Karpas-422 (cell line): ENCODE data around the gene GIPC1. TPM values are rescaled to one million over a fixed set of nuclear protein-coding genes. Genes with fewer than 3 reads are reported as not detected.

Experiments used
- DNase-seq: peaks from one replicate; pipeline ENCODE4 v3.0.0-alpha.2; 2015
- H2AFZ ChIP-seq: fragments of 200-600 bp; sonication (generic); 2 replicates; pipeline ENCODE4 v1.6.1; 2014; ENCODE audit warnings: antibody characterized with exemption, low read length, mixed read lengths
- H3K27ac ChIP-seq: fragments of 200-600 bp; sonication (generic); 2 replicates; pipeline ENCODE4 v1.5.1; 2014; ENCODE audit warnings: mild to moderate bottlenecking, low read length, moderate library complexity
- H3K27me3 ChIP-seq: fragments of 200-600 bp; sonication (generic); 2 replicates; pipeline ENCODE4 v1.6.1; 2014; ENCODE audit warnings: low read length, mixed read lengths
- H3K36me3 ChIP-seq: fragments of 200-600 bp; sonication (generic); 2 replicates; pipeline ENCODE4 v1.6.1; 2014; ENCODE audit warnings: low read length, mixed read lengths; ENCODE audit not compliant: insufficient read depth
- H3K4me1 ChIP-seq: fragments of 200-600 bp; sonication (generic); 2 replicates; pipeline ENCODE4 v1.6.1; 2014; ENCODE audit warnings: mild to moderate bottlenecking, low read length, mixed read lengths
- H3K4me2 ChIP-seq: fragments of 200-600 bp; sonication (generic); 2 replicates; pipeline ENCODE4 v1.6.1; 2014; ENCODE audit warnings: low read length, low read depth, mild to moderate bottlenecking; ENCODE audit not compliant: poor library complexity, severe bottlenecking
- H3K4me3 ChIP-seq: fragments of 200-600 bp; sonication (generic); 2 replicates; pipeline ENCODE4 v1.5.1; 2014; ENCODE audit warnings: mild to moderate bottlenecking, antibody characterized with exemption, low read length, mixed read lengths
- H3K79me2 ChIP-seq: fragments of 200-600 bp; sonication (generic); 2 replicates; pipeline ENCODE4 v1.6.1; 2014; ENCODE audit warnings: mild to moderate bottlenecking, low read length, mixed read lengths
- H3K9ac ChIP-seq: fragments of 200-600 bp; sonication (generic); 2 replicates; pipeline ENCODE4 v1.6.0; 2014; ENCODE audit warnings: low read length
- H3K9me2 ChIP-seq: fragments of 200-600 bp; sonication (generic), shearing (Covaris generic); replicated peaks from 2 replicates; pipeline ENCODE4 v1.6.0; 2014; ENCODE audit warnings: mild to moderate bottlenecking, low read length, moderate library complexity; ENCODE audit not compliant: insufficient read depth
- H3K9me3 ChIP-seq: fragments of 300-700, 200-600 bp; sonication (generic); 2 replicates; pipeline ENCODE4 v1.6.1; 2014; ENCODE audit warnings: low read length, mixed read lengths
- H4K20me1 ChIP-seq: fragments of 200-600 bp; sonication (generic); 2 replicates; pipeline ENCODE4 v1.6.1; 2014; ENCODE audit warnings: mild to moderate bottlenecking, antibody characterized with exemption, low read length, low read depth; ENCODE audit not compliant: insufficient read depth
- total RNA-seq: library from RNA; depleted of rRNA; stranded (reverse); fragments of >200 nt; shearing (Covaris generic); gene quantifications from 2 replicates; pipeline ENCODE4 v1.2.3, GENCODE V29; 2014; ENCODE audit warnings: low replicate concordance

GIPC1 gene
- total RNA-seq, 1 experiment from 2014 or later, result 1.9 TPM

DNA sequence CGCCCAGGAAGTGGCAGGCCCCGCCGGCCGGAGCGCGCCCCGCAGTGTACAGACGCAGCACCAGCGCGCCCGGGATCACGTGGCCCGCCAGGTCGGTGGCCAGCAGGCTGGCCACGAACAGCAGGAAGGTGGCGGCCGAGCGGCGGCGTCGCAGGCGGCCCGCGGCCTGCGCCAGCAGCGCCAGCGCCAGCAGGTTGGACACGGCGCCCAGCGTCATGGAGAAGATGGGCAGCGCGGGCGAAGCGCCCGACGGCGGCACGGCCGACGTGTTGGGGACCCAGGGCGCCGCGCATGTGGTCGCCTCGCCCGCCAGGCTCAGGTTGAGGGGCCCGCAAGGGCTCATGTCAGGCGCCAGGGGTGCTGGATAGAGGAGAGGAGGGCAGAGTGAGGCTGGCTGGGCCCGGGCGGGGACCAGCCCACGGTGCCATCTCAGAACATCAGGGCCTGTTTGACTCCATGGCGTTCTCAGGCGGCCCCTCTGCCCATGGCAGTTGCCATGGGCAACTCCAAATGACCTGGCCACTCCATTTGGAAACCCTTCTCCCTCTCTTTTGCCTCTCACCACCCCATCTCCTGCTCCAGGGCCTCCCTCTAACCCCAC, 21.8 kb downstream of the GIPC1 start:
- H3K27ac ChIP-seq, result no peak overlapping the region
- no peak overlapping the region for H3K4me2 ChIP-seq
- no peak for DNase-seq
- no peaks in the 10 kb centered on the region for H3K79me2 ChIP-seq
- H3K4me1 ChIP-seq, result peaks cover 15% of the 10 kb centered on the region
- H3K9me3 ChIP-seq, result no peaks in the 10 kb centered on the region
- no peaks in the 10 kb centered on the region for H3K36me3 ChIP-seq
- H3K27me3 ChIP-seq, result no peaks in the 10 kb centered on the region
- no peak overlapping the region for H2AFZ ChIP-seq
- H3K4me3 ChIP-seq, result no peak overlapping the region
- H4K20me1 ChIP-seq, result 0 out of 2 replicates have a peak, but pooled peaks cover 5% of the 10 kb centered on the region
- H3K9ac ChIP-seq, result no peak overlapping the region
- no peaks in the 10 kb centered on the region for H3K9me2 ChIP-seq

DNA sequence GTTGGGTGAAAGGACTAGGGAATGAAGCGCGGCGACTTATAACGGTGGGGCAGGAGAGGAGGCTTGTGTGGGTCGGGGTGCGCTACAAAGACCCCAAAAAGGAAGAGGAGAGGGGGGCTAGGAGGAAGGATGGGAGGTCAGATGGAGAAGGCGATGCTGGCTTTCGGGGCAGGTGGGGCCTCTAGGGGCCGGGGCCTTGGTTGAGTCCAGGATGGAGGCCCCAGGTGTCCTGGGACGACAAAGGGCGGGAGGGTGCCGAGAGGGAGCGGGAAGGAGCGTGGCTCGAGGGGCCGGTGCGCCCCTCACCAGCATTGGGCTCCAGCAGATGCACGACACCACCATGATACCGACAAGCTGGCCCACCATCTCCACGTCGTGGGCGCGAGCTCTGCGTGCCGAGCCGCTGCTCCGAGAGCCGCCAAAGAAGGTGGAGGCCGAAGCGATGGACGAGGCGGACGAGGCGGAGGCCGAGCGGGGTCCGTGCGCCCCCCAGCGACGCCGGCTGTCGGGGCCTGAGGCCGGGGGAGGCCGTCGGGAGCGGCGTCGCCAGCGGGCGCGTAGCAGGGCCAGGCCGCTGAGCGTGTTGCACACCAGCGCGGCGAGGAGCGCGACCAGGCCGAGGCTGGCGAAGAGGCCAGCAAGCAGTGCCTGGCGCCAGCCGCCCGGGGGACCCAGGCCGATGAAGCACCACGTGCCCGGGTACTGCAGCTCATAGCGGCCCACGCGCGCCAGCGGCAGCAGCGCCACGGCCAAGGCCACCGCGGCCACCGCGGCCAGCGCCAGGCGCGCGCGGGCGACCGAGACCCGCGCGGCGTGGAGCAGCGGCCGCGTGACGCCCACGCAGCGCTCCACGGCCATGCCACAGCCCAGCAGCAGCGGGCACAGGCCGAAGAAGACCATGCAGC, 22.6 kb downstream of the GIPC1 start:
- Histone ChIP-seq H3K27me3 (no peaks in the 10 kb centered on the region), H3K4me1 (peaks cover 15% of the 10 kb centered on the region), H3K9ac (no peak overlapping the region), H3K79me2 (no peaks in the 10 kb centered on the region), H2AFZ (no peak overlapping the region), H3K9me2 (no peaks in the 10 kb centered on the region), H3K4me2 (no peak overlapping the region), H3K4me3 (no peak overlapping the region), H4K20me1 (0 out of 2 replicates have a peak, but pooled peaks cover 5% of the 10 kb centered on the region), H3K36me3 (no peaks in the 10 kb centered on the region), H3K9me3 (no peaks in the 10 kb centered on the region), H3K27ac (no peak overlapping the region)
- no peak for DNase-seq

DNA sequence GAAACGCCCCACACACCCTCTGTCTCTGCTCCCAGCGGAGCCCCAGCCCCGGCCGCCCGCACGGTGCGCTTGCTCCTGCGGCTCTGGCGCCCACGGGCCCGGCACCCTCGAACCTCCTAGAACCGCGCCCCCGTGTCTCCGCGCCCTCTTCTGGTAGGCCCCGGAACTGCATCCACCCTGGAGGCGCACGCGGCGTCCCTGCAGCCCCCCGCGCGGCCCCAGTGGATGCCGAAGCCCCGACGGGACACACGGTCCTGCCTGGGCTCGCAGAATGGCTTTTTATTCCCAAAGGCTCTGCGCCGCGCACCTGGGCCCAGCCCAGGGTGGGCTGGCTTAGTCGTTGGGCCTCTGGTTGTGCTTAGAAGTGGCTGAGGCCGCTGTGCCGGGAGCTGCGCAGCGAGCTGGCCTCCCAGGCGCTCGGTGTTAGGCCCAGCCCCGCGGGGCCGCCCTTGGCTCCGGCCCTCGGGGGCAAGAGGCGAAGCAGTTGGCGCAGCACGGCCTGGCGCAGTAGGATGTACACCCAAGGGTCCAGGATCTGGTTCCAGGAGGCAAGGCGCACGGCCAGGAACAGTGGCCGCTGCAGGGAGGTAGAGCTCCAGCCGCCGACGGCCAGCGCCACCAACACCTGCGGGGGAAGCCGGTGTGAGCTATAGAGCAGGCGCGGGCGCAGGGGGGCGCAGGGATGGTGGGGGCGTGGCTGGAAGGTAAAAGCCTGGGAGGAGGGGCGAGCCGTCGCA, 23.6 kb downstream of the GIPC1 start:
- no peak overlapping the region for H3K4me3 ChIP-seq
- H3K79me2 ChIP-seq, result no peaks in the 10 kb centered on the region
- no peak overlapping the region for H3K27ac ChIP-seq
- no peak overlapping the region for H2AFZ ChIP-seq
- DNase-seq, result peak; percentile 52
- H3K4me2 ChIP-seq, result no peak overlapping the region
- H3K27me3 ChIP-seq, result no peaks in the 10 kb centered on the region
- H3K9me3 ChIP-seq, result no peaks in the 10 kb centered on the region
- no peak overlapping the region for H3K9ac ChIP-seq
- no peaks in the 10 kb centered on the region for H3K9me2 ChIP-seq
- peaks cover 15% of the 10 kb centered on the region for H3K4me1 ChIP-seq
- H4K20me1 ChIP-seq, result 0 out of 2 replicates have a peak, but pooled peaks cover 5% of the 10 kb centered on the region
- H3K36me3 ChIP-seq, result no peaks in the 10 kb centered on the region

DNA sequence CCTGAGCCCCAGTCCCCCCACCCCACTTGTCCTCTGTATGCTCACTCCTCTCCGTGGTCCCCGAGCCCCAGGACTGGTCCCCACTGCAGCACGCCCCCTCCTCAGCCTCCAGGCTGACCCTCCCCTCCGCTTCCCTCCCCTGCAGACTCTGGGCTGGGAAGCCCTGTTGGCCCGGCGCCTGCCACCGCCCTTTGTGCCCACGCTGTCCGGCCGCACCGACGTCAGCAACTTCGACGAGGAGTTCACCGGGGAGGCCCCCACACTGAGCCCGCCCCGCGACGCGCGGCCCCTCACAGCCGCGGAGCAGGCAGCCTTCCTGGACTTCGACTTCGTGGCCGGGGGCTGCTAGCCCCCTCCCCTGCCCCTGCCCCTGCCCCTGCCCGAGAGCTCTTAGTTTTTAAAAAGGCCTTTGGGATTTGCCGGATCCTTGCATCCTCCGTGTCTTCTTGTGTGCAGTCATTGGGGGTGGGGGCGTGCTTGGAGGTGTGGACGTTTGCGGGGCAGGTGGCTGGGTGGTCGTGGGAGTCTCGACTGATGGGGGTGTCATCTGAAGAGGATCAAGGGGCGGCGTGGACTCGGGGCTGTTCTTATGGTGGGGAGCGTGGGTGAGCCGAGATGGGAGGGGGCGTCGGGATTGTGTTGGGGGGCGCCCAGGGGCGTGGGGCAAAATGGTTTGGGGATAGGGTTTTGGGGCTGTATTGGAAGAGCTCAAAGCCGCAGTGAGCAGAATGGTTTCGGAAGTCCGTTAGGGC, 24.3 kb downstream of the GIPC1 start:
- DNase-seq, result no peak
- H4K20me1 ChIP-seq, result 0 out of 2 replicates have a peak, but pooled peaks cover 5% of the 10 kb centered on the region
- no peaks in the 10 kb centered on the region for H3K36me3 ChIP-seq
- H3K79me2 ChIP-seq, result no peaks in the 10 kb centered on the region
- no peaks in the 10 kb centered on the region for H3K9me3 ChIP-seq
- peaks cover 11% of the 10 kb centered on the region for H3K4me1 ChIP-seq
- no peak overlapping the region for H3K4me3 ChIP-seq
- H2AFZ ChIP-seq, result no peak overlapping the region
- H3K9ac ChIP-seq, result no peak overlapping the region
- no peak overlapping the region for H3K27ac ChIP-seq
- no peaks in the 10 kb centered on the region for H3K27me3 ChIP-seq
- H3K9me2 ChIP-seq, result no peaks in the 10 kb centered on the region
- no peak overlapping the region for H3K4me2 ChIP-seq

DNA sequence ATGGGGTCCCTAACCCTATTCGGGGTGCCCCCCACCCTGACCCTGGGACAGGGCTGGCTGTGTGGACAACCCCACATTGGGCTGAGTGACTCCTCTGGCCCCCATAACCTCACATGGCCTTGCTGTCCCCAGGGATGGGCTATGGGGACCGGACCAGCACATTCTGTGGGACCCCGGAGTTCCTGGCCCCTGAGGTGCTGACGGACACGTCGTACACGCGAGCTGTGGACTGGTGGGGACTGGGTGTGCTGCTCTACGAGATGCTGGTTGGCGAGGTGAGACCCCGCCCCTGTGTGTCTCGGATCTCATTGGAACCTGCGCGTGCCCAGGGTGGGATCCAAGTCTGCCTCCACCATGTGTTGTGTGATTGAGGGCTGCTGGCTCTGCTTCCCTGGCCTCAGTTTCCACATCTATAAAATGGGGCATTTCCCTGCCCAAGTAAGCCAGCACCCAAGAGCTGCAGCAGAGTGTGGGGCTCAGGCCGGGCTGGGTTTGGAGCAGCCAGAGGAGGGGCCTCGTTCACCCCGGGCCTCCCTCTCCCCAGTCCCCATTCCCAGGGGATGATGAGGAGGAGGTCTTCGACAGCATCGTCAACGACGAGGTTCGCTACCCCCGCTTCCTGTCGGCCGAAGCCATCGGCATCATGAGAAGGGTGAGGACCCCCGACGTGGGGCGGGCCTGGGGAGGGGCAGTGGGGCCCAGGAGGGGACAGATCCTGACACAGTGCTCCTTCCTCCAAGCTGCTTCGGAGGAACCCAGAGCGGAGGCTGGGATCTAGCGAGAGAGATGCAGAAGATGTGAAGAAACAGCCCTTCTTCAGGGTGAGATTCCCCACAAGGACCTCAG, 25.7 kb downstream of the GIPC1 start:
- no peak overlapping the region for H3K9ac ChIP-seq
- no peak overlapping the region for H3K4me3 ChIP-seq

DNA sequence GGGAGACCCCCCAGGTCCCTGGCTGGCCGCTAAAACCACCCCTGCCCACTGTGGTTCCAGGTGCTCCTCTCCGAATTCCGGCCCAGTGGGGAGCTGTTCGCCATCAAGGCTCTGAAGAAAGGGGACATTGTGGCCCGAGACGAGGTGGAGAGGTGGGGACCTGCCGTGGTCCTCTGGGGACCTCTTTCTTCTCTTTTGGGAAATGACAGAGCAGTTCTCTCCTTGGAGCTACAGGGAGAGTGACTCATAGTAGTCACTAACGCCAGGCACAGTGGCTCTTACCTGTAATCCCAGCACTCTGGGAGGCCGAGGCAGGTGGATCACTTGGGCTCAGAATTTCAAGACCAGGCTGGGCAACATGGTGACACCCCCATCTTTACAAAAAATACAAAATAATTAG, 28.1 kb downstream of the GIPC1 start:
- no peak overlapping the region for H3K9ac ChIP-seq
- H3K27ac ChIP-seq, result no peak overlapping the region
- H3K79me2 ChIP-seq, result no peaks in the 10 kb centered on the region
- no peaks in the 10 kb centered on the region for H3K4me1 ChIP-seq
- no peaks in the 10 kb centered on the region for H3K36me3 ChIP-seq
- H3K9me2 ChIP-seq, result no peaks in the 10 kb centered on the region
- no peak overlapping the region for H3K4me3 ChIP-seq
- H2AFZ ChIP-seq, result no peak overlapping the region
- H3K9me3 ChIP-seq, result no peaks in the 10 kb centered on the region
- H3K4me2 ChIP-seq, result no peak overlapping the region
- DNase-seq, result no peak
- no peaks in the 10 kb centered on the region for H4K20me1 ChIP-seq
- H3K27me3 ChIP-seq, result no peaks in the 10 kb centered on the region

More for the DNA sequence above, 25.7 kb downstream of the GIPC1 start:
- no peak overlapping the region for H3K4me2 ChIP-seq
- H3K4me1 ChIP-seq, result no peaks in the 10 kb centered on the region
- no peaks in the 10 kb centered on the region for H3K27me3 ChIP-seq
- no peaks in the 10 kb centered on the region for H3K79me2 ChIP-seq
- H3K9me3 ChIP-seq, result no peaks in the 10 kb centered on the region
- no peak overlapping the region for H3K27ac ChIP-seq
- DNase-seq, result no peak
- no peak overlapping the region for H2AFZ ChIP-seq
- no peaks in the 10 kb centered on the region for H4K20me1 ChIP-seq
- no peaks in the 10 kb centered on the region for H3K9me2 ChIP-seq
- H3K36me3 ChIP-seq, result no peaks in the 10 kb centered on the region

DNA sequence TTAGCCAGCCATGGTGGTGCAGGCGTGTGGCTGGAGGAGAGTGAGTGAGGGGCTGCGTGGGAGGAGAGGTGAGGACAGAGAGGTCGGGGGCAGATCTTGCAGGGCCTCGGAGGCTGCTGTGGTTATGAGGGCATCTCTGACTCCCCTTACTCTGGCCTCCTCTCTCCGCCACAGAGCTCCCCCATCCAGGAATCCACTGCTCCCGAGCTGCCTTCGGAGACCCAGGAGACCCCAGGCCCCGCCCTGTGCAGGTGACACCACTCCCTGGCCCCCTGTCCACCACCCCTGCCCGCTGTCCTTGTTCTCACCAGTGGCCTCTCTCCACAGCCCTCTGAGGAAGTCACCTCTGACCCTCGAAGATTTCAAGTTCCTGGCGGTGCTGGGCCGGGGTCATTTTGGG, 28.5 kb downstream of the GIPC1 start:
- Histone ChIP-seq H3K27ac (no peak overlapping the region), H3K36me3 (no peaks in the 10 kb centered on the region), H3K4me2 (no peak overlapping the region), H3K79me2 (no peaks in the 10 kb centered on the region), H3K27me3 (no peaks in the 10 kb centered on the region), H3K9ac (no peak overlapping the region), H3K9me3 (no peaks in the 10 kb centered on the region), H3K4me3 (no peak overlapping the region), H3K9me2 (no peaks in the 10 kb centered on the region), H3K4me1 (no peaks in the 10 kb centered on the region), H4K20me1 (no peaks in the 10 kb centered on the region), H2AFZ (no peak overlapping the region)
- DNase-seq, result no peak
